GM21529 (cell line): ENCODE measurements around the gene OSBPL5.
"Not testable (repeated sequence)": the region's sequence is repeated elsewhere in the genome, so short reads cannot be mapped to it uniquely, and the experiment has no call there.

Source experiments
- ATAC-seq: cut with Tn5 transposase; IDR thresholded peaks from one replicate; pipeline ENCODE4 v1.9.1; 2021; ENCODE audit not compliant: unreplicated experiment

The OSBPL5 gene

DNA sequence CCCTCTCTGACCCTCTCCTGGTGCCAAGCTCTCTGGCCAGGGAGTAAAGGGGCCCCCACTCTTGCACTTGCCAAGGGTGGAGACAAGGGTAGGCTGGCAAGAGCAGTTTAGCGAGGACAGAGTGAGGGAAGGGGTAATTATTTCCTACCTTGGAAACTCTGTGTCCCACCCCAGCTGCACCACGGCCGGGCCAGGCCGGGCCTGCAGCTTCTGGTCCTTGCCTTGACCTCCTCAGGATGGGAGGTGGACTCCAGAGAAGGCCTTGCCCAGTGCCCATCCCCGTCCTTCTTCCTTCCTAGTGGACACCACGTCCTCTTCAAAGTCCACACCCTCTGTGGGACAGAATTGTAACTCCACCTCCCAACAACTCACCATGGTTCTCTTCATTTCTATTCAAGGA, 18.4 kb upstream of the OSBPL5 start:
- ATAC-seq: no peak

DNA sequence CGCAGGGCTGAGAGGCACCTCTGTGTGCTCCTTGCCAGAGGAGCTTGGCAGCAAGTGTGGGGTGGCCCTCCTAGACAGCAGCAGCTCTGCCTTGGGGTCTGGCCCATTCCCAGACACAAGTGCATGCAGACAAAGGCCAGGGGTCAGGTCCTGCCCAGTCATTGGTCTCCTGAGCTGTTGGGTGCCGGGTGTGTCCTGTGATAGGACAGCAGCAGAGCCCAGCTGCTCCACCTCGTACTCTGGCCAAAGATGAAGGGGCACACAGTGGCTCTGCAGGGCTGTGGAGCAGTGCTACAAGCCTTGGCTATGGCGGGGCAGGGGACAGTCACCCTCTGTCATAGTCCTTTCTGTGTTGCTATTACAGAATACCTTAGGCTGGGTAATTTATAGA, 17.3 kb upstream of the OSBPL5 start:
- no peak for ATAC-seq

DNA sequence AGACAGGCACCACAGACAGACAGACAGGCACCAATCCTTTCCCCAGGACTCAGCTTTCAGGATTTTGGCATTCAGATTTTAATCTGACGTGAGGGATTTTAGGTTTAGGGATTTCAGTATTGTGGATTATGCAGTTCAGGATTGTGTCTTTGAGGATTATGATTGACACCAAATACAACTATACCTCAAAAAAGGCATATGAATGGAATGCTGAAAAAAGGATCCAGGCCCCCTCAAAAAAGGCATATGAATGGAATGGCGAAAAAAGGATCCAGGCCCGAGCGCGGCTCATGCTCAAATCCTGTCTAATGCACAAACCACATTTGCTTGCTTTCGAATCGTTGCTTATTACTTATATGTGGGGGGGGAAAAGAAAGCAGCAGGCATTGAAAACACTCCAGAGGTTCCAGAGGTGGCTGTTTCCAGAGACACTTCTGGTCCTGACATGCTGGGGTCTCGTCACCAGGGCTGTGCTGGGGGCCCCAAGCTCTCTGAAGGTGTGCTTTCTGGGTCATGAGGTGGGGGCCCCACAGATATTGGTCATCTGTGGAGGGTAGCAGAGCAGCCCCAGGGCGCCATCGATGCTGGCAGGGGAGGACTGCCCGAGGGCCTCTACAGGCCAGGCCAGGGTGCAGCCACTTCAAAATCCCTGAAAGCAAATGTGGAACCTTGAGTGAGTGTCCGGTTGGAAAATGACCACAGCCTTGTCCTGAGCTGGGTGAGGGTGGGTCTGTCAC, 16.8 kb upstream of the OSBPL5 start:
- no peak for ATAC-seq

DNA sequence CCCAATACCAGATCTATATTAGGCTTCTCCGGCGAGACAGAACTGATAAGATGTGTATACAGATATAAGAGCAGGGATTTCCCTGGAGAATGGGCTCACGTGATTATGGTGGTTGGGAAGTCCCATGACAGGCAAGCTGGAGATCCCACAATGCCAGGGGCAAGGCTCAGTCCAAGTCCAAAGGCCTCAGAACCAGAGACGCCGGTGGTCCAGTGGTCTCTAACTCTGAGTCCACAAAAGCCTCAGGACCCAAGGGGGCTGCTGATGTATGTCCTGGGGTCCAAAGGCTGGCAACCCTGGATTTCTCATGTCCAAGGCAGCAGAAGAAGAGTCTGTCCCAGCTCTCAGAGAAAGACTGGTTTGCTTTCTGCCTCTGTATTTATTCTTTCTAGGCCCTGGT, 15.8 kb upstream of the OSBPL5 start:
- ATAC-seq: no peak

DNA sequence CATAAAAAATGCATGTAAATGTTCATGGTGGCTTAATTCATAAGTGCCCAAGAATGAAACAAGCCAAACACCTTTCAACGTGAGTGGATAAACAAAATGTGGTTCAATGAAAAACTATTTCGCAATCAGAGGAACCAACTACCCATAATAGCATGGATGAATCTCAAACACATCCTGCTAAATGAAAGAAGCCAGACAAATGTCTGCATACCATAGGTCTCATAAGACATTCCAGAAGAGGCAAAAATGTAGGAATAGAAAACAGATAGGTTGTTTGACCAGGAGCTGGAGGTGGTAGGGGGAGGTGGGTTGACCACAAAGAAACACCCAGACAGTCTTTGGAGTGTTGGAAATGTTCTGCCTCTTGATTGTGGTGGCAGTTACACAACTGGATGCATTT, 13.2 kb upstream of the OSBPL5 start:
- ATAC-seq: no peak

DNA sequence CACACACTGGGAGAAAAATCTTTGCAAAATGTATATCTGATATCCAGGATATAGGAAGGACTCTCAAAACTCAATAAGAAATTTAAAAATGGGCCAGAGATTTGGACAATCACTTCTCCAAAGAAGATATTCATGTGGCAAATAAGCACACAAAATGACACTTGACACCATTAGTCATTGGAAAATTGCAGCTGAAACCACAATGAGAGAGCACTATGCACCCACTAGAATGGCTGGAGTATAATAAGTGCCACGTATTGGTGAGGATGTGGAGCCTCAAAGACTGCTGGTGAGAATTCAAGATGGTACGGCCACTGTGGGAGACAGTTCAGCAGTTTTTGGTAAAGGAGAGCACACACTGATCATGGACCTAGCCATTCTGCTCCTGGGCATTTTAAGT, 12.8 kb upstream of the OSBPL5 start:
- no peak for ATAC-seq

DNA sequence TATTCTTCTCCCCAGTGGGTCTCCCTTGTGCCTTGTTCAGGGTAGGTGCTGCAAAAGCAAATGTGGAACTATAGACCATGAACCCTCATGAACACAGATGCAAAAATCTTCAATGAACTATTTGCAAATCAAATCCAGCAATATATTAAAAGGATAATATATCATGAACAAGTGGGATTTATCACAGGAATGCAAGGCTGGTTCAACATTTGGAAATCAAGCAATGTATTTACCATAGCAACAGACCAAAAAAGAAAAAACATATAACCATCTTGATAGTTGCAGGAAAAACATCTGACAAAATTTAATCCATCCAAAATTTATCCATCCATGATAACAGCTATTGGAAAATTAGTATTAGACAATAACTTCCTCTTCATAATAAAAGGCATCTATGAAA, 11.4 kb upstream of the OSBPL5 start:
- ATAC-seq: no peak

DNA sequence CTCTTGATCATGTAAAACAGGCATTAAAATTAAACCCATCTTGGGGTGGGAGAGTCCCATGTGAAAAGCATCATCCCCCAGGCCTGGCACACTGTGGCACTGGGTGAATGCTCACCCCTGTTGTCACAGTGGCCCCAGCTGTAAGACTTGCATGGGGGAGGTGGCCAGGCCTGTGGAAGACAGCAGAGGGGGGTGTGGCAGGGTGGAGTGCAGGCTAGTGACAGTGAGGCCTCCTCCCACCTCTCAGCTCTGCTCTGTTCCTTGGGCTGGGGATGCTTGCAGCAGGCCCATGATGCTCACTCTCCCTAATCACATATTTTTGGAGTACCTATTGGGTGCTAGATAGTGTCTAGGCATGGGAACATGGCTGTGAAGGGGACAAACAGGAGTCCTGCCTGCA, 10.1 kb upstream of the OSBPL5 start:
- no peak for ATAC-seq

DNA sequence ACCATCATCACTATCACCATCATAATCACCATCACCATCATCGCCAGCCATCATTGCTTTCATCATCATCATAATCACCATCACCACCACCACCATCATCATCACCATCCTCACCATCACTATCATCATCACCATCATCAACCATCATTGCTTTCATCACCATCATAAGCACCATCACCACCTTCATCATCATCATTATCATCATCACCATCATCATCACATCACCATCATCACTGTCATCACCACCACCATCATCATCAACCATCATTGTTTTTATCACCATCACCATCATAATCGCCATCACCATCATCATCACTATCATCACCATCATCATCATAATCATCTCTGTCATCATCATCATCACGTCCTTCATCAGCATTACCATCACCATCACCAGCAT, 9.3 kb upstream of the OSBPL5 start:
- ATAC-seq: no peak

DNA sequence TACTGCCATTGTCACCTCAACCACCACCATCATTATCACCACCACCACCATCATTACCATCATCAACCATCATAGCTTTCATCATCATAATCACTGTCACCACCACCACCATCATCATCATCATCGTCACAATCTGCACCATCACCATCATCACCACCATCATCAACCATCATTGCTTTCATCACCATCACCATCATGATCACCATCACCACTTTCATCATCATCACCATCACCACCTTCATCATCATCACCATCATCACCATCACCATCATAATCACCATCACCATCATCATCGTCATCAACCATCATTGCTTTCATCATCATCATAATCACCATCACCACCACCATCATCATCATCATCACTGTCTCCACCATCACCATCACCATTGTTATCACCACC, 8.7 kb upstream of the OSBPL5 start:
- no peak for ATAC-seq

DNA sequence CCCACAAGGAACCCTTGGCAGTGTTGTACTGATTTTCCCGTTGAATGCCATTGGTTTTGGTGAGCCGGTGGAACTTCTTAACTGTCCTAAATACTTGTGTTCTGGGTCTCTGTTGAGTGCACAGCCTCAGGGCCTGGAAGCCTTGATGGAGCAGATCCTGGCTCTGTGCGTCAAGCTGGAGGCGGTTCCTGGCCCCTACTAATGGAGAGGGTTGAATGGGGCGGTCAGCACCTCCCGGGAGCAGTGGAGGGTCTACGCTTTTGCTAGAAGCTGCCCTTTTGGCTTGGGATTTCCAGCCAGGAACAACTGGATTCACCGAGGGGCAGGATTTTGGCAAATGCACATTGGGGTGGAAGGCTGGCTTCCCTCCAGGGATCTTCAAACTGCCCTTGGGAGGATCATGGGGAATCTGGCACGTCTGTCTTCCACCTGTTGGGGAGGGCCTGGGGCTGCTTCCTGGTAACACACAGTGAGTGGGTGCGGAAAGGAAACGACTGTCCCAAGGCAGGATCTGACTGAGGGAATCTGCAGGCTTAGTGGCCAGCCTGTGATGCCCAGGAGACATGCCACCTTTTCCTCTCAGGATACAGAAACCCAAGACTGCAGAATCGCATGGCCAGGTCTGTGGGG, 6.9 kb upstream of the OSBPL5 start:
- no peak for ATAC-seq

DNA sequence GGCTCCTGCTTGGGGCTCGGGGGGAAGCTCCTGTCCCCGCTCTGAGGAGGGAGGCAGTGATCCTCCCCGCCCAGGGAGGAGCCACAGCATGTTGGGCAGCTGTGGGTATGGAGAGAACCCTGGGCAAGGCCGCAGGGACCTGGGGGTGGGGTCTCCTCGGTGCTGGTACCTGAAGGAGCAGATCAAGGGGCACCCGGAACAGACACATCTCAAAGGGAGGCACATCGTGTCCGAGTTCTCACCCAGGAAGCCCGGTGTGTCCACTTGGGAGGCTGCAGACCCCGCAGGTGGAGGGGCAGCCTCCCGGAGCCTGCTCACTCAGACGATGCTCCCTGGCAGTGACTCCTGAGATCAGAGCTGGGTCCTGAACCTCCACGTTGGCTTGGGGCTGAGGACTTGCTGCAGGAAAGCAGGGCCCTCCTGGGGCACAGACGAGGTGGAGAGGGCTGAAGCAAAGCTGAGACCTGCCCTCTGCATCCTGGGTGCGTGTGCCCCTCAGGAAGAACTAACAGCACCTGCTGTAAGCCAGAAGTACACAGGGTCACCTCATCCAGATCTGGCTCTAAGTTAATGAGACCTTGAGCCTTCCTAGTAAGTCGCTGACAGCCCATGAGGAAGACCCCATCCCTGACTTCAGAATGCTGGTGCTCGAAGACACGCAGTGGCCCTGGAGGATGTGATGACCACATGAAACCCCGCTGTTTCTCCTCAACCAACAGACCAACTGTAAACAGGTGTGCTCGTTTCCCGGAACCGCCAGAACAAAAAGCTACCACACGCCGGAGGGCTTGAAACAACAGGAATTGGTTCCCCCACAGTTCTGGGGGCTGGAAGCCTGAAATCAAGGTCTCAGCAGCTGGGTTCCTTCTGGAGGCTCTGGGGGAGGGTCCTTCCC, 5.9 kb upstream of the OSBPL5 start:
- no peak for ATAC-seq

DNA sequence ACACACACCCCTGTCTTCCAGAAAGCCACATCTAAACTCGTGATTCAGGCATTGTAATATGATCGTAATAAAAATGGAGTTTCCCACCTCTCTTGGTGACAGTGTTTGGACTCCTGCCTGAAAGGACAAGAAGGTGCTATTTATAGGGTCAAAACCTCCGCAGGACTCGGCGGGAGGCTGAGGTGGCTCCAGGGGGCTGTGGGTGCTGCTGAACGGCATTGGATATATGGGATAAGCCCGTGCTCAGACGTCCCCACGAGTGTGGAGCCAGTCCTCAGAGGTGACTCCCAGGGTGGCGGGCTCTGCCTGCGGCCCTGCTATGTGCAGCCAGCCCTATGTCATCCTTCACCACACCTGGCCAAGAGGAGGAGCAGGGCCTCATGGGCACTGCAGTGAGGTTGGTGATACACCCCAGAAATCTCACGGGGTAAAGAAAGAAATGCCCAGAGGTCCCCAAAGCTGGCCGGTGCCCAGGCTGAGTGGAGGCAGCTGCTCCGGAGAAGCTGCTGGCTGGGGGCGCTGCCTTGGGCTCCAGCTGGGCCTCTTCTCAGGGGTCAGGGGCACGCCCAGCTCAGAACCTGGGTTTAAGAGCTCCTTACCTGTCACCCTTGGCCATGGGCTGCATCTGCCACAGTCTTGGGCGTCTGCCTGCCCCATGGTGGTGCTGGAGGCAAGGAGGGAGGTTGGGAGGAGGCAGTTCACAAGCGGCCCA, 5.1 kb upstream of the OSBPL5 start:
- ATAC-seq: no peak

DNA sequence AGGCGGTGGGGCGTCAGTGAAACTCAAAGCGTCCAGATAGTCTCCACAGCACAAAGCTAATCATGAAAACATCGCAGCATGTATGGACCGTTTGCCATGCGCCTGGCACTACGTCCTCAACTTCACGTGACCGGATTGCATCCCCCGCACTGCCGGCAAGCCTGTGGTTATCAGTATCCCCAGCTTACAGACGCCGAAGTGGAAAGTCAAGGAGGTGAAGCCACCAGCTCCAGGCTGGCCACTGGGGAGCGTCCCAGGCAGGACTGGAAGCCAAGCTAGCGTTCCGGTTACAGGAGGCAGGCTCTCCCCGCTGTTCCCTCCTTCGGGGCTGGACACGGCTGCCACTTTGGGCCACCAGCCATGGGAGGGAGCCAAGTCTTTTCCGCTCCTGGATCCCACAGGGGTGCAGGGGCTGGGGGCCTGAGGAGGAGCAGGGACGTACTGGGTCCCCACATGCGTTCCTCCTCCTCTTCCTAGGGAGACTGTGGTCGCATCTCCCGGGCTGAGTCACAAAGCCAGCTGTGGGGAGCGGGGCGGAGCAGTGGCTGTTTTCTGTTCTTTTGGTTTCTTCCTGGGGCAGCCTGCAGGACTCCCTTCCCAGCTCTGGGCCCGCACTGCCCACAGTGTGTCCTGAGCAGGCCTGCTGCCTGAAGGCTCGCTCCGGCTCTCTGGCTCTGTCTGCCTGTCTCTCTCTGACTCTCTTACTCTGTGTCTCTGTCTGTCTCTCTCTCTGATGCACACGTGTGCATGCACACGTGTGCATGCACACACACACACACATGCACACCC, 4.3 kb upstream of the OSBPL5 start:
- ATAC-seq: no peak

DNA sequence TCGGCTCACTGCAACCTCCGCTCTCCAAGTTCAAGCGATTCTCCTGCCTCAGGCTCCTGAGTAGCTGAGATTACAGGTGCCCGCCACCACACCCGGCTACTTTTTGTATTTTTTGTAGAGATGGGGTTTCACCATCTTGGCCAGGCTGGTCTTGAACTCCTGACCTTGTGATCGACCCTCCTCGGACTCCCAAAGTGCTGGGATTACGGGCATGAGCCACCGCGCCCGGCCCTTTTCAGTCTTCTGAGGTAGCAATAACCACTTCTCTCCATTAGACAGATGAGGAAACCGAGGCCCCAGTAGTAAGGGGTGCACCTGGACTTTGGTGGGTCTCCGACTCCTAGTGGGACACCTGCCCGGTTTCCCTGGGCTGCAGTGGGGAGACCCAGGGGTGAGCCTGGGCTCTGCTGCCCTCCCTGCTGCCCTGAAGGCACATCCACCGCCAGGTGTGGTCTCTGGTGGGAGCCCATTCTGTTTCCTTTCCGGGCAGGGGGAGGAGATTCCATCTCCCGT, 3.7 kb upstream of the OSBPL5 start:
- ATAC-seq: not testable (repeated sequence)

DNA sequence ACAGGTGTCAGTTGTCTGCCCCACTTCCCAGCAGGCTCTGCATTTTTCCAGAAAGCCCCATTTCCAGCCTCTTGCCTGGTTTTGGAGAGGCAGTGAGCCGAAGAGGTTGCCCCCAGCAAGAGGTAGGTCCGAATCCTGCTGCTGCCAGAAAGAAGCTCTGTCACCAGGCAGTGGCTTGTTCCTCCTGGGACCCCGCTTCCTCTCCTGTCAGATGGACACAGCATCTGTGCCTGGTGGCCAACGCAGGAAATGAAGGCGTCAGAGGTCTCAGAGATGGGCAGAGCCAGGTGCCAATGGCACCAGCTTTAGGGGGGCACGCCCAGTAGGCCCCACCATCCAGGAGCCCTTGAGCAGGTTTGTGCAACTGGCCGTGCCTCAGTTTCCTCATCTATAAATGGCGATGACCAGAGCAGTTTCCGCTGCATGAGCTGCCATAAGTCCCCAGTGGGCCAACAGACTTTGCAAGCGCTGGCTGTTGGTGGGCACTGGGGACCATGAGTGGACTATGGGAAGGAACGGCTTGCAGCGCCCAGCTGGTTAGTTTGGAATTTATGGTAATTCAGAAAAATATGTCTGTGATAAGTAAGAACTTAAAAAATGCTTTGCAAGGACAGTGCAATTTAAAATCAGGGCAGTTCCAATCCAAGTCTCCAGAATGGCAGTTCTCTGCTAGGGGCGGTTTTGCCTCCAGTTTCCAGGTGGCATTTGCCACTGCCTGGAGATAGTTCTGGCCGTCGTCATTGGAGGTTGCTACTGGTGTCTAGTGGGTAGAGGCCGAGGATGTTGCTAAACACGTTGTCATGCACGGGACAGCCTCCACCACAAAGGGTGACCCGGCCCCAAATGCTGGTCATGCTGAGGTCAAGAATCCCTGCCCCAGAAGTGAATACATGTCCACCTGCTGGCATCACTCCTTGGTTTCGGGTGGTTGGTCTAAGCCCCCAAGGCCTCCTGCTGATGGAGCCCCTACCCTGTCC, 2.3 kb upstream of the OSBPL5 start:
- ATAC-seq: no peak

DNA sequence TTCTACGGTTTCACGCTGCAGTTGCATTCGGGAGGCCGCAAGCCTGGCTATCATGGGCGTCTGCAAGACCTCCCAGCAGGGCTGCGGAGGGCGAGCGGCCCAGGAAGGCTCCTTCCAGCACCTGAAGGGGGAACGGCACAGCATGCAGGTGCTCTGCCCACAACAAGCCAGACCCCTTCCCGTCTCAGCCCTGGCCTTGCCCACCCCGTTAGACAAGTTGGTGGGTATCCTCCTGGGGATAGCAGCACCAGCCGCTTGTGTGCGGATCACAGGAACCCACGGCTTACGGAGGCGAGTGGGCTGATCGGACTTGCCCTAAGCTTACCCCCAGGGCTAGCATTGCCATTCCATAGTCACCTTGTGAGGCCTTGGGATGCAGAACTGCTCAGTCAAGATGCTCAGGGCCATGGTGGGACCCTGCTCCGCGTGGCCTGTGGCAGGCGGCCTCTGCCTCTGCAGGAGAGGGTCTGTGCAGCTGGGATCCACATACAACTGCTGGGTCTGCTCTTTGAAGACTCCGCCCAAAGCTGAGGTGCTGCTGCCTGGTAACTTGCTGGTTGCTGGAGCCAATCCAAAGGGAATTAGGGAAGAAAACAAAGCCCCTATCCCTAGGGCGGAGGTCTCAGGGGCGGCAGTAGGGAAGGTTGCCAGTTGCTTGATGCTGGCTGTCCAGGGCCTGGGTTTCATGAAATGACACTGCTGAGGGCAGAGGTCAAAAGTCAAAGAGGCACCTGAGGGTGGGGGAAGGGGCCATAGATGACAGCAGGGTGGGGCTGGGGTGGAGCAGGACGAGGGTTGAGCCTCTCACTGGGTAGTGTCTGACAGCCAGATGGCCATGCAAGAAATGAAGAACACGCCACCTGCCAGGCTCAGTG, 1.4 kb upstream of the OSBPL5 start:
- ATAC-seq: no peak

DNA sequence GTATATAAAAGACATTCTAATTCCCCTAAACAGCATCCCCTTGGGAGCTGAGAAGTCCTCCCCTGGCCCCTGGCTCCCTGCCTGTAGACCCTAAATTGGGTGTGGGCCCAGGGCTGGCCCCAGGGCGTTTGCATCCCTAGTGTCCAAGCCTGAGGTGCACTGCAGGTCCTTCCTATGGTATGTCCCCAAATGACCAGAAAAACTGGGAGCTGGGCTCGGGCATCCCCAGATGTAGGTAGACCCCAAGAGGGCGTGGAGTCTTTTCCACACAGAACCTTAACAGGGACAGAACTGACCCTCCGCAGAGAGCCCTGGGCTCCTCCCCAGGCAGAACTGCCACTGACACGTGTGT, 782 bp upstream of the OSBPL5 start:
- ATAC-seq: no peak
